ENCODE measurements around the gene EID2B. TPM values are rescaled to one million over a fixed set of nuclear protein-coding genes. Genes with fewer than 3 reads are reported as not detected.

EID2B gene
- polyA plus RNA-seq, 1 of the 3 experiments (the other 2 are of a cell fraction): 6.5 TPM

DNA sequence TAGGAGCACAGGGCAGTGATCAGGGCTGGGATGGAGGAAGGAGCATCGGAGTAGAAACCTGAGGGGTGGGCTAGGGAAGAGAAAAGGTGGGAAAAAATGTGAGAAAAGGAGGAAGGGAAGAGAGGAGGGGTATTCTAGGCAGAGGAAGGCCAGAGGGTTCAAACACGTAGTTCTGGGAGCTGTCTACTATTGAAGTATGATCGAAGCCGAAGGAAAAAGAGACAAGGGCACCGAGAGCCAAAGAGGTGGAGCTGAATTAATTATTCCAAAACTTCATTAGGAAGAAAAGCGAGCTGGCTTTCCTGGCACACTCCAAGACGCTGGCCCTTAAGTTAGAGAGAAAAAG lies 26.1 kb downstream of the EID2B start:
- H3K4me3 ChIP-seq (ENCODE audit: low read depth in 2 of 2, low read length in 1 of 2): peak overlapping the region; percentile 64 to 76; a peak in 2 of 4 replicates
- peak overlapping the region; percentile 83 for H3K4me2 ChIP-seq
- no peaks in the 10 kb centered on the region for H3K36me3 ChIP-seq (replicated peaks in 1 of 2; ENCODE audit: control insufficient read depth in 1 of 2, insufficient read depth in 2 of 2, low read length in 1 of 2)
- CTCF ChIA-PET: interaction anchor here (1.1 to 3.0 kb wide), 3 partner anchors 8 to 26 kb away, joined by 3 to 19 read pairs (median 4); partner anchors contain the start of genes DLL3, EID2B and SELENOV
- no peaks in the 10 kb centered on the region for H3K9me3 ChIP-seq
- no peaks in the 10 kb centered on the region for H3K9me2 ChIP-seq
- no peak overlapping the region for H3K9ac ChIP-seq
- no peak overlapping the region for H3K27ac ChIP-seq (ENCODE audit: low read depth in 2 of 2, low read length in 1 of 2)
- no peak for DNase-seq
- POLR2A ChIA-PET: interaction anchor here (1.3 kb wide), 1 partner anchor 71 kb away, joined by 6 read pairs; the partner anchor contains the start of gene RPS16
- no peaks in the 10 kb centered on the region for H4K20me1 ChIP-seq (ENCODE audit: insufficient read depth)
- no peaks in the 10 kb centered on the region for H3F3A ChIP-seq (replicated peaks; ENCODE audit: insufficient read depth)
- peak overlapping the region; percentile 56; the same call in 1 of the 2 replicates for H2AFZ ChIP-seq (ENCODE audit: low read depth)
- H3K4me1 ChIP-seq (ENCODE audit: control insufficient read depth in 1 of 2, insufficient read depth in 2 of 2, low read depth in 1 of 2, low read length in 1 of 2): peaks cover 0 to 5% of the 10 kb centered on the region in 2 experiments; a peak in 1 of 4 replicates
- H3K27me3 ChIP-seq (ENCODE audit: insufficient read depth): no peaks in the 10 kb centered on the region
- no peak for TF ChIP-seq FOXM1 (IDR thresholded peaks at IDR 0.05; ENCODE audit: low read depth)
- no peak for TF ChIP-seq POLR2AphosphoS5 (IDR thresholded peaks at IDR 0.05; ENCODE audit: low read depth, low read length)
- TF ChIP-seq RAD21 (IDR thresholded peaks at IDR 0.05; ENCODE audit: low read length): no peak
- TF ChIP-seq EP300 (IDR thresholded peaks at IDR 0.05; ENCODE audit: borderline replicate concordance in 1 of 2, low read depth in 1 of 2, low read length in 1 of 2): no peak
- no peak for TF ChIP-seq TCF12 (IDR thresholded peaks at IDR 0.05)
- no peak for TF ChIP-seq JUND (IDR thresholded peaks at IDR 0.05)
- no peak for TF ChIP-seq ELF1 (IDR thresholded peaks at IDR 0.05)
- TF ChIP-seq, protein P1, sequence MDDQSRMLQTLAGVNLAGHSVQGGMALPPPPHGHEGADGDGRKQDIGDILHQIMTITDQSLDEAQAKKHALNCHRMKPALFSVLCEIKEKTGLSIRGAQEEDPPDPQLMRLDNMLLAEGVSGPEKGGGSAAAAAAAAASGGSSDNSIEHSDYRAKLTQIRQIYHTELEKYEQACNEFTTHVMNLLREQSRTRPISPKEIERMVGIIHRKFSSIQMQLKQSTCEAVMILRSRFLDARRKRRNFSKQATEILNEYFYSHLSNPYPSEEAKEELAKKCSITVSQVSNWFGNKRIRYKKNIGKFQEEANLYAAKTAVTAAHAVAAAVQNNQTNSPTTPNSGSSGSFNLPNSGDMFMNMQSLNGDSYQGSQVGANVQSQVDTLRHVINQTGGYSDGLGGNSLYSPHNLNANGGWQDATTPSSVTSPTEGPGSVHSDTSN (IDR thresholded peaks at IDR 0.05): no peak
- TF ChIP-seq, protein P2, sequence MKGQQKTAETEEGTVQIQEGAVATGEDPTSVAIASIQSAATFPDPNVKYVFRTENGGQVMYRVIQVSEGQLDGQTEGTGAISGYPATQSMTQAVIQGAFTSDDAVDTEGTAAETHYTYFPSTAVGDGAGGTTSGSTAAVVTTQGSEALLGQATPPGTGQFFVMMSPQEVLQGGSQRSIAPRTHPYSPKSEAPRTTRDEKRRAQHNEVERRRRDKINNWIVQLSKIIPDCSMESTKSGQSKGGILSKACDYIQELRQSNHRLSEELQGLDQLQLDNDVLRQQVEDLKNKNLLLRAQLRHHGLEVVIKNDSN (IDR thresholded peaks at IDR 0.05; ENCODE audit: borderline replicate concordance, low read depth): no peak
- TF ChIP-seq, protein P3, sequence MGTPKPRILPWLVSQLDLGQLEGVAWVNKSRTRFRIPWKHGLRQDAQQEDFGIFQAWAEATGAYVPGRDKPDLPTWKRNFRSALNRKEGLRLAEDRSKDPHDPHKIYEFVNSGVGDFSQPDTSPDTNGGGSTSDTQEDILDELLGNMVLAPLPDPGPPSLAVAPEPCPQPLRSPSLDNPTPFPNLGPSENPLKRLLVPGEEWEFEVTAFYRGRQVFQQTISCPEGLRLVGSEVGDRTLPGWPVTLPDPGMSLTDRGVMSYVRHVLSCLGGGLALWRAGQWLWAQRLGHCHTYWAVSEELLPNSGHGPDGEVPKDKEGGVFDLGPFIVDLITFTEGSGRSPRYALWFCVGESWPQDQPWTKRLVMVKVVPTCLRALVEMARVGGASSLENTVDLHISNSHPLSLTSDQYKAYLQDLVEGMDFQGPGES (IDR thresholded peaks at IDR 0.05; ENCODE audit: low read depth, low read length): no peak
- TF ChIP-seq, protein P4, sequence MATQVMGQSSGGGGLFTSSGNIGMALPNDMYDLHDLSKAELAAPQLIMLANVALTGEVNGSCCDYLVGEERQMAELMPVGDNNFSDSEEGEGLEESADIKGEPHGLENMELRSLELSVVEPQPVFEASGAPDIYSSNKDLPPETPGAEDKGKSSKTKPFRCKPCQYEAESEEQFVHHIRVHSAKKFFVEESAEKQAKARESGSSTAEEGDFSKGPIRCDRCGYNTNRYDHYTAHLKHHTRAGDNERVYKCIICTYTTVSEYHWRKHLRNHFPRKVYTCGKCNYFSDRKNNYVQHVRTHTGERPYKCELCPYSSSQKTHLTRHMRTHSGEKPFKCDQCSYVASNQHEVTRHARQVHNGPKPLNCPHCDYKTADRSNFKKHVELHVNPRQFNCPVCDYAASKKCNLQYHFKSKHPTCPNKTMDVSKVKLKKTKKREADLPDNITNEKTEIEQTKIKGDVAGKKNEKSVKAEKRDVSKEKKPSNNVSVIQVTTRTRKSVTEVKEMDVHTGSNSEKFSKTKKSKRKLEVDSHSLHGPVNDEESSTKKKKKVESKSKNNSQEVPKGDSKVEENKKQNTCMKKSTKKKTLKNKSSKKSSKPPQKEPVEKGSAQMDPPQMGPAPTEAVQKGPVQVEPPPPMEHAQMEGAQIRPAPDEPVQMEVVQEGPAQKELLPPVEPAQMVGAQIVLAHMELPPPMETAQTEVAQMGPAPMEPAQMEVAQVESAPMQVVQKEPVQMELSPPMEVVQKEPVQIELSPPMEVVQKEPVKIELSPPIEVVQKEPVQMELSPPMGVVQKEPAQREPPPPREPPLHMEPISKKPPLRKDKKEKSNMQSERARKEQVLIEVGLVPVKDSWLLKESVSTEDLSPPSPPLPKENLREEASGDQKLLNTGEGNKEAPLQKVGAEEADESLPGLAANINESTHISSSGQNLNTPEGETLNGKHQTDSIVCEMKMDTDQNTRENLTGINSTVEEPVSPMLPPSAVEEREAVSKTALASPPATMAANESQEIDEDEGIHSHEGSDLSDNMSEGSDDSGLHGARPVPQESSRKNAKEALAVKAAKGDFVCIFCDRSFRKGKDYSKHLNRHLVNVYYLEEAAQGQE (IDR thresholded peaks at IDR 0.05; ENCODE audit: low read depth, low read length): no peak
- no peak for TF ChIP-seq RCOR1 (IDR thresholded peaks at IDR 0.05; ENCODE audit: low read length)
- TF ChIP-seq FOXJ3 (CRISPR knock-in tag; IDR thresholded peaks at IDR 0.05): no peak
- TF ChIP-seq FOSL2 (IDR thresholded peaks at IDR 0.05; ENCODE audit: borderline replicate concordance, low read depth): no peak
- H3K79me2 ChIP-seq (ENCODE audit: insufficient read depth): no peaks in the 10 kb centered on the region
- WGBS (ENCODE audit: low lambda C conversion rate): 77% methylated on average over 7 of the region's 7 CpGs
